ENCODE measurements around the gene EIF1AY.
"Not testable (repeated sequence)": the region's sequence is repeated elsewhere in the genome, so short reads cannot be mapped to it uniquely, and the experiment has no call there.

EIF1AY gene

GRCh38 chrY:20575531-20576121 is at the start of gene EIF1AY:
EIF1AY (plus strand) TSS chrY:20575776; CDS start chrY:20575872, 96 bp downstream.
- peak in 1 of 2 experiments; percentile 69 for DNase-seq

GRCh38 chrY:20528435-20528834 is 47.1 kb upstream of the EIF1AY start:
- no peak for DNase-seq

- no peak for DNase-seq
These were observed 37.4 kb upstream of the EIF1AY start for GRCh38 chrY:20538186-20538585.

DNA sequence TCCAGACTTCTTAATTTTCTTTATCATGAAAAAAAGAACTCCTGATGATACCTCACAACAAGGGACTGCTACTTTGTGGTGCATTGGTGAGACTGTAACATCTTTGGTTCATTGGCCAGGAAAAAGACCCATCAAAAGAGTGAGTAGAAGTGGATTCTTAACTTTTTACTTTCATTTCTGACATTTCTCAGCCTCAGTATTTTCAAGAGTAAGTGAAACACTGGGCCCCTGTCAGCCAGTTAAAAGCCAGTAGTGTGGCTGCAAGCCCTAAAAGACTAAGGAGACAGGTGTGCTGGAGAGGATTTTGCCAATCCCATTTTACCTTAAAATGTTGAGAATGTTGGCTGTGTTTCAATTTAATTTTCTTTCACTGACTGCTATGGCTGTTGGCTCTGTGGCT is 36.6 kb upstream of the EIF1AY start:
- no peak for DNase-seq

DNA sequence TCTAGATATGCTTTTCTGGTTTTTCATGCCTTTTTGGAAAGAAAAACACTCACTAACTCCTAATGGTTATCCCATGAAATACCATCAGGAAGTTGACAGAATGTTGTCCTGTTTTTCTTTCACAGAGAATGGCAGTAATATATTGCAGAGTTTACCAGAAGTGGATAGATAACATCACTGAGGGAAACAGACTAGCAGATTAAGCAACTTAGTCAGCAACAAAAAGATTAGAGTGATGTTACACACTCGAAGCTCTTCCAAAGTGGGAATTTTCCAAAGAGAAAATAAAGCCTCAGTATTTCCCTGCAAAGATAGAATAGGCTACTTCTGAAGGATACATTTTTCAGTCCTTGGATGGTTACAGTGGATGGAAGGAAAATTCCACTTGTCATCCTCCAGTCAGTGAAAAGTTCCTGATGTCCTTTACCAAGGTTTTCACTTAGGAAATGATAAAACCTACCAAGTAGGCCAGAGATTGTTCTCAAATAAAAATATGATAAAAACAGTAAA is 31.1 kb upstream of the EIF1AY start:
- DNase-seq, result no peak

GRCh38 chrY:20546071-20546470 is 29.5 kb upstream of the EIF1AY start:
- DNase-seq, result no peak

DNA sequence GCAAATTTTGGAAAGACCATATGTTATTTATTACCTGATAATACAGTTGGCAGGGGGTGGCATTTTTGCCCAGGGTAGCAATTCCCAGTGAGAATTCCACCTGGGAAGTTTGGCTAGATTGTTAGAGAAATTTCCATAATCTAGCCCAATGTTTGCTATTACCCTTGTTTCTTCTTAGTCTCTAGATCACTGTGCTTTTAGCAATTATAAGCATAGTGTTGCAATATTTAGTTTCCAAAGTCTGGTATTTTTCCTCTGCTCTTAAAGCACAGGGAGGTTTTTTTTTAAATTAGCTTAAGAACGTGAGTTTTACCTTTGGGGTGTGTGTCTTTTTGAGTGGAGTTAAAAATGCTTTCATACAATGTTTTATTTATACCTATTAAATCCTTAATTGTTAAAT is 26.3 kb upstream of the EIF1AY start:
- no peak for DNase-seq

GRCh38 chrY:20551840-20552239 is 23.7 kb upstream of the EIF1AY start:
- DNase-seq, result no peak

- not testable (repeated sequence) for DNase-seq
These were observed 22.7 kb upstream of the EIF1AY start for GRCh38 chrY:20552764-20553323.

DNA sequence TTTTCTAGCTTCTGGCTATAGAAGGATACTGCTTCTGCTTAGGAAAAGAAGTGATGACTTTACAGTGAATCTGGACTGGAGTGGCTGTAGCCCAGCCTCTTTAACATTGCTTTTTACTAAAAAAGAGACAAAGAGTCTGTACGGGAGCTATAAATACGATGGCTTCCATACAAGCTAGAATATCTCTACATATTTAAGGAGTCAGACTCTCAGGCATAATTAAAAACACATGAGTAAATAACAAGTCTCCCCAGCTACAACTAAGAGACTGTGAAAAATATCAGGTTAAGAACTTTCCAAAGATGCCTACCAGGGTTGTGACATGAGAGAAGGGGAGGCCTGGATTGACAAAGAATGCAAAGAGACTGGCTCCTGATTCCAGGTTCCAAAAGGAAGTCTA is 19.8 kb upstream of the EIF1AY start:
- no peak for DNase-seq

- DNase-seq, result no peak
These were observed 16.9 kb upstream of the EIF1AY start for GRCh38 chrY:20558677-20559076.

DNA sequence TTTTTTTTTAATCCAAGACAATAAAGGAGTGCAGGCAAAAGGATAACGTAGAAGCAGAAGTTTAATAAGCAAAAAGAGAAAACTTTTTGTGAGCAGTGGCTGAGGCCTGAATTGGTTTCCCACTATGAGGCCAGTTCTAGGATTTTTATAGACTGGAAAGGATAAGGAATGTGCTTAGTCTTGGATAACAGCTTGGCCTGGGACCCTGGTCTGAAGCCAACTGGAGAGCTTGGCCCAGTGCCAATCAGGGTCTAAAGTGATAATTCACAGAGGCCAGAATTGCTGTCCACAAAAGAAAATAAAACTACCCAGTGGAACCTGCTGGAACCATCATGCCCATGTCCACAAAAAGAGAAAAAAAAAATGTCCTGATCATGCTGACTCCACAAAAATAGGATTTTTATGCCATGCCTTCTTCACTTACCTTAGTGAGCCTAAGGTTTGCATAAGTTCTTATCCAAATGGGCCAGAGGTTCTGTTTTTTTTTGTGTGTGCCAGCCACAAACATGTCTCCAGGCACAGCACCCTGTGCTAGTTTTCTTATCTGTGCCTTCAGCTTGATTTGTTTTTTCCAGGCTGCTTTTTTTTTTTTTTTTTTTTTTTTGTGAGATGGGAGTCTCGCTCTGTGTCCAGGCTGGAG is 15.6 kb upstream of the EIF1AY start:
- DNase-seq, result no peak

- DNase-seq, result no peak
These were observed 4.3 kb upstream of the EIF1AY start for GRCh38 chrY:20571306-20571705.

- no peak for DNase-seq
These were observed 930 bp downstream of the EIF1AY start for GRCh38 chrY:20576506-20576905.

DNA sequence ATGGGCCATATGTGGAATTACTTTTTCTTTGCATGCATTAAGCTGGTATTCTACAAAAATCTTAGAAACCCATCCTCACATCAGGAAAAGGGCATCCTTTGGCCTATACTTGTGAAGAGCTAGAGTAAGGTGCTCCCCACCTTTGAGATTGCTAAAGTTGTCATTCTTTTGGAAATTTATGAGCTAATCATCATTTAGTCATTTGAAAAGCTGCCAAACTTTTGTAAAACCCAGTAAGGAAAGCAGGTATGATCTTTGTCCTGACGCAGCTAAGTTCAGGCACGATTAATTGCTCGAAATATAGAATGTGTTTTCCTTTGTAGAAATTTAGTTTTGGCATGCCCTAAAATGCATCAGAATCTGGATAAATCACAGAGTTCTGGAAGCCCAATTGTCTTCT is 2.6 kb downstream of the EIF1AY start:
- no peak for DNase-seq

DNA sequence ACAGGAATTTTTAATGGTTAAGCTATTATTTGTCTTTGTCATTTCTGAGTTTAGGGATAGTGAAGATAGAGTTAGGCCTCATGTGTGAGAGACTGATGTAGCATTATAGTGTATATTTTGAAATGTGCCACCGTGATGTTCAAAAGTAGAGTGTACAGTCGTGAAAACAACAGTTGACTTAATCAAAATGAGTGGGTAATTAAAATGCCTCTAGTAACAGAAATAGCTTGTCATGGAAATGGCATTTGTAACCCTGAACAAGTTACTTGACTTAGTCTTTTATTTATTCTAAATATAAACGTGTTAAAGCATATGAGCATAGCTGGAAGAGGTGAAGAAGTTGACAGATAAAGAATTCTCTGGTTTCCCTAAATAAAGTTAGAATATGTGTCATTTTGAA is 6.1 kb downstream of the EIF1AY start:
- DNase-seq, result no peak

GRCh38 chrY:20586161-20586560 is 10.6 kb downstream of the EIF1AY start:
- DNase-seq, result no peak
